T-helper 17 cell (primary cell): ENCODE results near the gene STXBP1. TPM values are rescaled to one million over a fixed set of nuclear protein-coding genes. Genes with fewer than 3 reads are reported as not detected.
A peak's percentile ranks its signal among the peaks of the same experiment; 100 is the strongest.

Source experiments
- ATAC-seq: fragments of 150-1000 bp; cut with Tn5 transposase; 2 replicates; pipeline ENCODE4 v1.10.0; 2021; ENCODE audit warnings: mild to moderate bottlenecking, moderate library complexity
- DNase-seq, 3 donors: peaks; one replicate each; pipeline versions ENCODE4 v3.0.0 to v3.0.0-alpha.2; 2020 to 2021
- H3K9me3 ChIP-seq: one replicate; pipeline ENCODE4 v1.7.0; 2013; ENCODE audit warnings: low read length, mild to moderate bottlenecking; ENCODE audit not compliant: control insufficient read depth, poor library complexity, severe bottlenecking
- H3K27ac Mint-ChIP-seq: one replicate; pipeline ENCODE4 v1.8.0; 2022; ENCODE audit warnings: mild to moderate bottlenecking, moderate library complexity, mixed read lengths
- H3K27me3 Mint-ChIP-seq: one replicate; pipeline ENCODE4 v1.8.0; 2022; ENCODE audit warnings: mixed read lengths
- H3K36me3 Mint-ChIP-seq: one replicate; pipeline ENCODE4 v1.8.0; 2022; ENCODE audit warnings: low read depth, mixed read lengths
- H3K4me1 Mint-ChIP-seq: one replicate; pipeline ENCODE4 v1.8.0; 2022; ENCODE audit warnings: mild to moderate bottlenecking, mixed read lengths
- H3K4me3 Mint-ChIP-seq: one replicate; pipeline ENCODE4 v1.8.0; 2022; ENCODE audit warnings: mild to moderate bottlenecking, moderate library complexity, mixed read lengths
- total RNA-seq, 4 donors: library from RNA in 2 of 4; stranded (reverse) in 2 of 4; gene quantifications; one replicate each; pipeline ENCODE4 v1.2.3 and lab custom pipeline; 2022 to 2026

STXBP1 gene
- total RNA-seq, 2 donors from 2014 or later = 6.3 to 8.4 TPM

DNA sequence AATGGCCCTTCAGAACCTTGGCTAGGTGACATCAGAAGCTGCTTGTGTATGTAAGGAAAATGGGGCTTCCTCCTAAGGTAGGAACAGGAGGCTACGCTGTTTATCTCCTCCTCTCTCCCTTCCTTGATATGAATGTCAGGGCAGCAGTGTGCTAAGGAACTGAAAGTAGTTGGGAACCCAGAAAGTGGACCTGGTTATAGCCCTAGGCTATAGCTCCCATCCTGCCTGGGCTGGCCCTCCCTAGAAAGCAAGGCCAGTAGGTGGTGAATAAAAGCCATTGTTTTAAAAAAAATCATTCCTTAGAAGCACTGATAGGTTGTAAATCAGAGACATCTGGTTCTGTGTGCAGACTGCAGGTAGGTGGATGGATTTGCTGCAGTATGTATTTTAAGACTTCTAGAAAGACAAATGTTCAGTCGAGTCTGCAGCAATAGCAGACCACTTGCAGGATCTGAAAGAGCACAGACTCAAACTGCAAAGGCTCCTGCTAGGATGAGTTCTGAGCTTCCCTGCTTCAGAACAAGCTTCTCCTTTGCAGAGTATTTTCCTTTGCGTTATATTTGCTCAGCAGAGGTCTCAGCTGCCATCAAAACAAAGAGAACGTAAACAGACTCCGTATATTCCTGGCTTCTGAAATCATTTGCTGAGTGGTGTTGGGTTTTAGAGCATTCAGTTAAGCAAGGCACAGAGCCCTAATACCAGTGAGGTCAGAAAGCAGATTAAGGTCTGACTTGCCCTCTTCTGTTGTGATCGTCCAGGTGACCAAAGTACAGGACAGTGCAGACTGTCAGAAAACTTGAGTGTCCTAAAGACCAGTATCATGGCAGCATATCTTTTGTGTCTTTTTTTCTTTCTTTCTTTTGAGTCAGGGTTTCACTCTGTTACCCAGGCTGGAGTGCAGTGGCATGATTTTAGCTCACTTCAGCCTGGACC lies 74.7 kb downstream of the STXBP1 start:
- DNase-seq = no peak

GRCh38 chr9:127689329-127690000 lies 77.4 kb downstream of the STXBP1 start:
- no peak overlapping the region for H3K4me3 Mint-ChIP-seq
- no peaks in the 10 kb centered on the region for H3K9me3 ChIP-seq
- peaks cover 2% of the 10 kb centered on the region for H3K4me1 Mint-ChIP-seq
- H3K36me3 Mint-ChIP-seq = peaks cover 5% of the 10 kb centered on the region
- ATAC-seq (no peak), DNase-seq (no peak)
- no peak overlapping the region for H3K27ac Mint-ChIP-seq
- H3K27me3 Mint-ChIP-seq = no peaks in the 10 kb centered on the region

More for the DNA sequence above, 74.7 kb downstream of the STXBP1 start:
- H3K4me1 Mint-ChIP-seq = peaks cover 2% of the 10 kb centered on the region
- no peaks in the 10 kb centered on the region for H3K36me3 Mint-ChIP-seq
- no peak for ATAC-seq
- no peaks in the 10 kb centered on the region for H3K9me3 ChIP-seq
- H3K4me3 Mint-ChIP-seq = no peak overlapping the region
- no peaks in the 10 kb centered on the region for H3K27me3 Mint-ChIP-seq
- peak overlapping the region; percentile 9 for H3K27ac Mint-ChIP-seq

- H3K4me1 Mint-ChIP-seq = peaks cover 2% of the 10 kb centered on the region
- H3K27me3 Mint-ChIP-seq = no peaks in the 10 kb centered on the region
- ATAC-seq = no peak
- H3K9me3 ChIP-seq = no peaks in the 10 kb centered on the region
- H3K4me3 Mint-ChIP-seq = no peak overlapping the region
- DNase-seq = no peak
- no peak overlapping the region for H3K27ac Mint-ChIP-seq
- peaks cover 8% of the 10 kb centered on the region for H3K36me3 Mint-ChIP-seq
These were observed 78.7 kb downstream of the STXBP1 start for GRCh38 chr9:127690735-127691134.

DNA sequence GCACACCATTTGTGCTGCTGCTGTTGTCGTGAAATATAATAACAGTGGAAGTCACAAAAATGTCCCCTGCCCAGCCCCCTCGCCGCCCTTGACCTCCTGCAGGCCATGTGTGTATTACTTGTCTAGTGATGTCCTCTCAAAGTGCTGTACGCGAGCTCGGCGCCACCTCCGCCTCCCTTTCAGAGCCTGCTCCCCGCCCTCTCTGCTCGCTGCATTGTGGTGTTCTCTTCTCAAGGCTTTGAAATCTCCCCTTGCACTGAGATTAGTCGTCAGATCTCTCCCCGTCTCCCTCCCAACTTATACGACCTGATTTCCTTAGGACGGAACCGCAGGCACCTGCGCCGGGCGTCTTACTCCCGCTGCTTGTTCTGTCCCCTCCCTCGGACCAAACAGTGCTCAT lies 80.0 kb downstream of the STXBP1 start:
- H3K27me3 Mint-ChIP-seq = no peaks in the 10 kb centered on the region
- H3K36me3 Mint-ChIP-seq = peaks cover 8% of the 10 kb centered on the region
- no peak overlapping the region for H3K4me3 Mint-ChIP-seq
- H3K9me3 ChIP-seq = no peaks in the 10 kb centered on the region
- H3K4me1 Mint-ChIP-seq = peaks cover 2% of the 10 kb centered on the region
- DNase-seq (no peak), ATAC-seq (no peak)
- H3K27ac Mint-ChIP-seq = no peak overlapping the region

DNA sequence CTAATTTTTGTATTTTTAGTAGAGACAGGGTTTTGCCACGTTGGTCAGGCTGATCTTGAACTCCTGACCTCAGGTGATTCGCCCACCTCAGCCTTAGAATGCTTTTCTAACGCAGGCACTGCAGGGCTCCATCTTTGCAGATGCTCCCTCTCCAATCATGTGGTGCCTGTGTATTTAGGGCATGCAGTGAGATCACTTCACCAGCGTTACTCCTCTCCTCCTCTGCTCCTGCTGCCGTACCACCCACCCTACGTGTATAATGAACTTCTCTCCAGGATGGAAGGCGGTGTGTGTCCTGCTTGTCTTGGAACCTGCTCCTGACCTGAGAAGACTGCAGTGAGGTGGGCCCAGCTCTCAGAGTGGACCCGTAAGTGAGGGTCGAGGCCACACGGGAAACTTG lies 81.1 kb downstream of the STXBP1 start:
- ATAC-seq (no peak), DNase-seq (no peak)
- Mint-ChIP-seq H3K4me1 (peaks cover 2% of the 10 kb centered on the region), H3K27ac (peak overlapping the region; percentile 24), H3K36me3 (peaks cover 8% of the 10 kb centered on the region), H3K27me3 (no peaks in the 10 kb centered on the region), H3K4me3 (no peak overlapping the region)
- no peaks in the 10 kb centered on the region for H3K9me3 ChIP-seq

- H3K4me3 Mint-ChIP-seq = no peak overlapping the region
- no peak for ATAC-seq
- peak overlapping the region; percentile 24 for H3K27ac Mint-ChIP-seq
- DNase-seq = no peak
- H3K27me3 Mint-ChIP-seq = no peaks in the 10 kb centered on the region
- H3K4me1 Mint-ChIP-seq = peaks cover 2% of the 10 kb centered on the region
- H3K9me3 ChIP-seq = no peaks in the 10 kb centered on the region
- peaks cover 8% of the 10 kb centered on the region for H3K36me3 Mint-ChIP-seq
These were observed 81.6 kb downstream of the STXBP1 start for GRCh38 chr9:127693697-127694096.

DNA sequence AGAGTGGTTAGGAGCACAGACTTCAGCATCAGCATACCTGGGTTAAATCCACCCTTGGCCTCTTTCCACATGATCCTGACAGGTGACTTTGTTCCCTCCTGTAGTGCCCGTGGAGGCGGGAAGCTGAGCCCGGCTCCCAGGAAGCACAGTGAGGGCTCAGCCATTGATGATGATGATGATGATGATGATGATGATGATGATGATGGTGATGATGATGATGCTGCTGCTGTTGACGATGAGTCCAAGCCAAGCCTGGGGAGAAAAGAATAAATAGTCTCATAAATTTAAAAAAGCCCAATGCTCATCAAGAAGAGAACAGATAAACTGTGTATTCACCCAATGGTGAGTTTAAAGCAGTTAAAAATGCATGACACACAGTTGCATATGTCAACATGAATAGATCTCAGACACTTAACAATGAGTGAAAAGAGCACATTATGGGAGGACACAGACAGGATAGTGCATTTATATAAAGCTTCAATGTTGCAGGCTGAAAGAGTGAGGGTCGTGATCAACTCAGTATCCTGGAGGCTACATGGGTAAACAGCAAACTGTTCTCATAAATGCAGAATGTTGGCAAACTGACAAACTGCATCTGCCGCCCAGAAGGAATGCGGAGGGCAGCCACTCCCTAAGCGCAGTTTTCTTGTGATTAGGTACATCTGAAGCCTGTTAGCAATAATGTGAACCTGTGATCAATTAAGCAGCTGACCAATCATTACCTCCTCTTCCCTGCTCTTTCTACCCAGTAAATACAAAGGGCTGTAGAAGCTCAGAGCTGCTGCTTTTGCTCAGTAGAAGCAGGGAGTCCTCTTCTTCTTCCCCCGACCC lies 83.0 kb downstream of the STXBP1 start:
- Mint-ChIP-seq H3K36me3 (peaks cover 8% of the 10 kb centered on the region), H3K27ac (peak overlapping the region; percentile 14), H3K4me3 (no peak overlapping the region), H3K27me3 (no peaks in the 10 kb centered on the region), H3K4me1 (peaks cover 8% of the 10 kb centered on the region)
- ATAC-seq (no peak), DNase-seq (no peak)
- H3K9me3 ChIP-seq = no peaks in the 10 kb centered on the region

DNA sequence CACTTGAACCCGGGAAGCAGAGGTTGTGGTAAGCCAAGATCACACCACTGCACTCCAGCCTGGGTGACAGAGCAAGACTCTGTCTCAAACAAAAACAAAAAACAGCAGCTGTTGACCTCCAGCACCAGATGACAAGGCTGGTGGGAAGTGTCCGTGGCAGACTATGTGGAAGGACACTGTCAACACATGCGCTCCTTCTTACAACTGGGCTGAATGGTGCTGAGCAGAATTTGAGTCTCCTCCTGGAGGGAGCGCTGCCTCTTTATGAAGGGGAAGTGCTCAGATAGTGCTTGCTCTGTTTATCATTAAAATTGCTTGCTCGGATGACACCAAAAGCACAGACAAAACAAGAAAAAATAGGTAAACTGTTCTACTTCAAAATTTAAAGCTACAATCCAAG lies 85.5 kb downstream of the STXBP1 start:
- no peak overlapping the region for H3K27ac Mint-ChIP-seq
- no peaks in the 10 kb centered on the region for H3K27me3 Mint-ChIP-seq
- no peak overlapping the region for H3K4me3 Mint-ChIP-seq
- H3K36me3 Mint-ChIP-seq = peaks cover 6% of the 10 kb centered on the region
- peaks cover 11% of the 10 kb centered on the region for H3K4me1 Mint-ChIP-seq
- no peaks in the 10 kb centered on the region for H3K9me3 ChIP-seq
- DNase-seq = no peak
- ATAC-seq = no peak

DNA sequence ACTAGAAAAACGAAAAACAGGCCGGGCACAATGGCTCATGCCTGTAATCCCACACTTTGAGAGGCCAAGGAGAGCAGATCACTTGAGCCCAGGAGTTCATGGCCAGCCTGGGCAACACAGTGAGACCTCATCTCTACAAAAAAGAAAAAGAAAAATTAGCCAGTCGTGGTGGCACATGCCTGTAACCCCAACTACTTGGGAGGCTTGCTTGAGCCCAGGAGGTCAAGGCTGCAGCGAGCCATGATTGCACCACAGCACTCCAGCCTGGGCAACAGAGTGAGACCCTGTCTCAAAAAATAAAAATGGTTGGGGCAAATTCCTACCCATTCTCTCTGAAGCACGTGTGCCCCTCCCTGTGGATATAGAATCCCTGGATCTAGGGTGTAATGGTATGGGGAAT lies 86.3 kb downstream of the STXBP1 start:
- ATAC-seq (no peak), DNase-seq (no peak)
- Mint-ChIP-seq H3K4me1 (peaks cover 11% of the 10 kb centered on the region), H3K4me3 (peak overlapping the region; percentile 43), H3K27ac (no peak overlapping the region), H3K36me3 (peaks cover 6% of the 10 kb centered on the region), H3K27me3 (no peaks in the 10 kb centered on the region)
- no peaks in the 10 kb centered on the region for H3K9me3 ChIP-seq

GRCh38 chr9:127698985-127699670 lies 87.1 kb downstream of the STXBP1 start:
- no peaks in the 10 kb centered on the region for H3K9me3 ChIP-seq
- Mint-ChIP-seq H3K27me3 (no peaks in the 10 kb centered on the region), H3K4me3 (peak overlapping the region; percentile 80), H3K4me1 (peaks cover 11% of the 10 kb centered on the region), H3K27ac (peak overlapping the region; percentile 89), H3K36me3 (peaks cover 3% of the 10 kb centered on the region)
- DNase-seq (peak; percentile 65 to 71 (median 70)), ATAC-seq (peak; percentile 98)

- H3K4me1 Mint-ChIP-seq = peaks cover 9% of the 10 kb centered on the region
- peak overlapping the region; percentile 89 for H3K27ac Mint-ChIP-seq
- no peaks in the 10 kb centered on the region for H3K27me3 Mint-ChIP-seq
- ATAC-seq (no peak), DNase-seq (no peak)
- no peak overlapping the region for H3K4me3 Mint-ChIP-seq
- H3K36me3 Mint-ChIP-seq = no peaks in the 10 kb centered on the region
- H3K9me3 ChIP-seq = no peaks in the 10 kb centered on the region
These were observed 88.1 kb downstream of the STXBP1 start for GRCh38 chr9:127700140-127700539.

DNA sequence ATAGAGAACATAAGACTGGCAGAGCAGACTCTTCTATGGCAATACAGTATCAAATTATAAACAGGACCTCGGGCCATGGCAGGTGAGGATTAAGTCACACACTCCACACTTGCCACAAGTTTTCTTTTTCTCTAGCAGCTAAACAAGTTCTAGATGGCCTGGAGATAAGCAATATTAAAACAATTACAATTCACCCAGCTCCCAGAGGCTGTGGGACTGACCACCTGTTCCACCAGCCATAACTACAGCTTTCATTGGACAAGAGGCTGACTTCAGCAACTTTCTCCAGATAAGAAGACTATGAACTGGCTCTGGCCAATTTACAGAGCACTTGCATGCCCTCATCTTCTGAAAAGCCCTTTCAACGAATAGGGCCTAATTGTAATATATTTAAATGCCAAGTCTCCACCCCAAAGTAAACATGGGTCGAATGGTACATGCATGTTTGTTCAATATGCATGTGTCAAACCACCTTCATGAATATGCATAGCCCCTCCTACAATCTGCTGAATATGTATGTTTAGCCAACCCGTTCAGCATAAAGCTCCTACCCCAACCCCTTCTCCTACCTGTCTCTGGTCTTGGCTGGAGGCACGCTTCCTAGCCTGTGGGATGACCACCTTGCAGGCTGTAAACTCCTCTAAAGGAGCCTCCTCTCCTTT lies 88.6 kb downstream of the STXBP1 start:
- DNase-seq = no peak
- no peak for ATAC-seq
- H3K27ac Mint-ChIP-seq = peak overlapping the region; percentile 89
- peak overlapping the region; percentile 55 for H3K4me3 Mint-ChIP-seq
- no peaks in the 10 kb centered on the region for H3K9me3 ChIP-seq
- H3K4me1 Mint-ChIP-seq = peaks cover 9% of the 10 kb centered on the region
- H3K27me3 Mint-ChIP-seq = no peaks in the 10 kb centered on the region
- no peaks in the 10 kb centered on the region for H3K36me3 Mint-ChIP-seq
